SK-N-SH (cell line): ENCODE measurements around the gene CCR9. TPM values are rescaled to one million over a fixed set of nuclear protein-coding genes. Genes with fewer than 3 reads are reported as not detected.

Experiments used
- CTCF ChIA-PET: fragments of 300-600, 350-600 bp; formaldehyde crosslinking; extraction: SDS; loops from one replicate; lab custom pipeline; 2021; lab: Yijun Ruan, JAX
- POLR2A ChIA-PET: fragments of 350-600 bp; sonication (Branson Sonifier 250); formaldehyde crosslinking; extraction: SDS; loops from one replicate; lab custom pipeline; 2020; ENCODE audit warnings: antibody characterized with exemption, inconsistent platforms; lab: Yijun Ruan, JAX
- DNase-seq: peaks from one replicate; pipeline ENCODE4 v3.0.0; 2012
- H2AFZ ChIP-seq: fragments of 200-600 bp; sonication (generic); 2 replicates; pipeline ENCODE4 v1.8.1; 2016; ENCODE audit warnings: antibody characterized with exemption, mild to moderate bottlenecking, low read depth
- H3F3A ChIP-seq: fragments of 200-600 bp; sonication (generic); replicated peaks from 2 replicates; pipeline ENCODE3; 2016; ENCODE audit warnings: antibody characterized with exemption, mild to moderate bottlenecking; ENCODE audit not compliant: insufficient read depth
- H3K27ac ChIP-seq, 2 experiments: fragments of 200-500 bp in 1 of 2; fragments of 200-600 bp in 1 of 2; sonication (Bioruptor generic) in 1 of 2; sonication (generic), shearing (Covaris generic) in 1 of 2; 2 replicates each; pipeline versions ENCODE4 v1.5.1 to v1.6.1; 2014 to 2016; ENCODE audit warnings: low read depth in 2 of 2, inconsistent platforms in 1 of 2, low read length in 1 of 2, mild to moderate bottlenecking in 1 of 2, mixed read lengths in 1 of 2
- H3K27me3 ChIP-seq: fragments of 200-600 bp; sonication (generic), shearing (Covaris generic); 2 replicates; pipeline ENCODE4 v1.6.1; 2016; ENCODE audit warnings: mixed run types; ENCODE audit not compliant: insufficient read depth
- H3K36me3 ChIP-seq, 2 experiments: fragments of 200-500 bp in 1 of 2; fragments of 200-600 bp in 1 of 2; sonication (Bioruptor generic) in 1 of 2; sonication (generic) in 1 of 2; replicated peaks in 1 of 2; 2 replicates each; pipeline versions ENCODE3 to v1.5.1; 2014 to 2016; ENCODE audit warnings: low read length in 1 of 2, mild to moderate bottlenecking in 1 of 2; ENCODE audit not compliant: insufficient read depth in 2 of 2, control insufficient read depth in 1 of 2
- H3K4me1 ChIP-seq, 2 experiments: fragments of 200-500 bp in 1 of 2; fragments of 200-600 bp in 1 of 2; sonication (Bioruptor generic) in 1 of 2; sonication (generic), shearing (Covaris generic) in 1 of 2; 2 replicates each; pipeline versions ENCODE4 v1.5.1 to v1.6.1; 2014 to 2016; ENCODE audit warnings: low read depth in 1 of 2, low read length in 1 of 2, mixed run types in 1 of 2; ENCODE audit not compliant: insufficient read depth in 2 of 2, control insufficient read depth in 1 of 2
- H3K4me2 ChIP-seq: fragments of 200-600 bp; sonication (generic), shearing (Covaris generic); 2 replicates; pipeline ENCODE4 v1.6.1; 2017; ENCODE audit warnings: mixed run types
- H3K4me3 ChIP-seq, 2 experiments: fragments of 200-500 bp in 1 of 2; fragments of 200-600 bp in 1 of 2; sonication (Bioruptor generic) in 1 of 2; sonication (generic), shearing (Covaris generic) in 1 of 2; 2 replicates each; pipeline versions ENCODE4 v1.5.1 to v1.8.1; 2014 to 2016; ENCODE audit warnings: low read depth in 2 of 2, inconsistent platforms in 1 of 2, low read length in 1 of 2, mild to moderate bottlenecking in 1 of 2, mixed read lengths in 1 of 2, moderate library complexity in 1 of 2
- H3K79me2 ChIP-seq: fragments of 200-600 bp; sonication (generic); 2 replicates; pipeline ENCODE4 v1.8.1; 2017; ENCODE audit warnings: mild to moderate bottlenecking; ENCODE audit not compliant: insufficient read depth
- H3K9ac ChIP-seq: fragments of 200-600 bp; sonication (generic); 2 replicates; pipeline ENCODE4 v1.6.1; 2017; ENCODE audit warnings: mixed run types
- H3K9me2 ChIP-seq: fragments of 200-600 bp; sonication (generic); 2 replicates; pipeline ENCODE4 v1.6.1; 2017; ENCODE audit warnings: mixed run types
- H3K9me3 ChIP-seq: fragments of 200-600 bp; sonication (generic); 2 replicates; pipeline ENCODE4 v1.6.1; 2017; ENCODE audit warnings: mixed run types, mild to moderate bottlenecking, moderate library complexity
- H4K20me1 ChIP-seq: fragments of 200-600 bp; sonication (generic); 2 replicates; pipeline ENCODE4 v1.6.1; 2017; ENCODE audit warnings: mild to moderate bottlenecking, mixed run types; ENCODE audit not compliant: insufficient read depth
- CTCF ChIP-seq: fragments of 200-600 bp; sonication (generic); IDR thresholded peaks from 2 replicates; pipeline ENCODE4 v1.6.1; 2017; ENCODE audit warnings: antibody characterized with exemption, mild to moderate bottlenecking, moderate library complexity
- ELF1 ChIP-seq: IDR thresholded peaks from 2 replicates; pipeline ENCODE4 v1.4.0; 2012
- FOXM1 ChIP-seq: IDR thresholded peaks from 2 replicates; pipeline ENCODE4 v1.4.0; 2012; ENCODE audit warnings: low read depth, mild to moderate bottlenecking
- GATA2 ChIP-seq: sonication (generic); formaldehyde crosslinking; IDR thresholded peaks from 2 replicates; pipeline ENCODE4 v1.5.0; 2020; ENCODE audit warnings: mild to moderate bottlenecking, missing genetic modification reagents
- JUND ChIP-seq: IDR thresholded peaks from 2 replicates; pipeline ENCODE4 v1.4.0; 2012
- POLR2AphosphoS5 ChIP-seq: IDR thresholded peaks from 2 replicates; pipeline ENCODE4 v1.6.1; 2012; ENCODE audit warnings: low read depth, low read length
- RXRA ChIP-seq: IDR thresholded peaks from 2 replicates; pipeline ENCODE4 v1.4.0; 2012; ENCODE audit warnings: low read depth, mild to moderate bottlenecking, borderline replicate concordance
- SIN3A ChIP-seq: IDR thresholded peaks from 2 replicates; pipeline ENCODE4 v1.6.1; 2012; ENCODE audit warnings: low read depth, mild to moderate bottlenecking, low read length, moderate library complexity, borderline replicate concordance
- SMC3 ChIP-seq: IDR thresholded peaks from 2 replicates; pipeline ENCODE4 v1.6.1; 2012; ENCODE audit warnings: low read depth, low read length, improper control_type of control experiment
- TAF1 ChIP-seq: IDR thresholded peaks from 2 replicates; pipeline ENCODE4 v1.6.1; 2012; ENCODE audit warnings: low read depth, mild to moderate bottlenecking, low read length, moderate library complexity, borderline replicate concordance
- USF2 ChIP-seq: fragments of 150-350 bp; IDR thresholded peaks from 2 replicates; pipeline ENCODE4 v1.6.1; 2017; ENCODE audit warnings: antibody characterized with exemption, low read length, low read depth, borderline replicate concordance
- YY1 ChIP-seq: IDR thresholded peaks from 2 replicates; pipeline ENCODE4 v1.4.0; 2012; ENCODE audit warnings: low read depth, mild to moderate bottlenecking
- WGBS: methylation state at CpG from one replicate; pipeline ENCODE4 v1.1.6; 2017; ENCODE audit warnings: low lambda C conversion rate; 5-methylcytosine and 5-hydroxymethylcytosine counted together
- polyA plus RNA-seq, 3 experiments: library from polyadenylated mRNA; depleted of rRNA; stranded (reverse); fragments of >200 nt; gene quantifications; 2 replicates each; pipeline ENCODE4 v1.2.3, GENCODE V29; 2012

Gene CCR9
- polyA plus RNA-seq, 1 of the 3 experiments (the other 2 are of a cell fraction) = not detected

- peaks cover 0 to 6% of the 10 kb centered on the region in 2 experiments; a peak in 1 of 4 replicates for H3K4me1 ChIP-seq
- no peaks in the 10 kb centered on the region for H3F3A ChIP-seq
- ChIA-PET CTCF (interaction anchor here (1.5 to 1.7 kb wide), 2 partner anchors 65 to 205 kb away, joined by 4 to 5 read pairs; no protein-coding TSS in a partner anchor), POLR2A (no interaction called here)
- no peaks in the 10 kb centered on the region for H3K9me2 ChIP-seq
- no peaks in the 10 kb centered on the region; the same call in 1 of the 2 replicates for H3K27me3 ChIP-seq
- H3K9me3 ChIP-seq = no peaks in the 10 kb centered on the region
- H3K9ac ChIP-seq = no peak overlapping the region
- no peaks in the 10 kb centered on the region for H4K20me1 ChIP-seq
- no peaks in the 10 kb centered on the region for H3K36me3 ChIP-seq
- TF ChIP-seq FOXM1 (no peak), ELF1 (no peak), SIN3A (no peak), TAF1 (no peak), CTCF (no peak), POLR2AphosphoS5 (no peak), USF2 (no peak)
- DNase-seq = no peak
- no peaks in the 10 kb centered on the region for H3K79me2 ChIP-seq
- no peak overlapping the region for H3K4me2 ChIP-seq
- H3K27ac ChIP-seq = no peak overlapping the region
- H2AFZ ChIP-seq = no peak overlapping the region
- H3K4me3 ChIP-seq = no peak overlapping the region
- WGBS = 23% methylated on average over 4 of the region's 4 CpGs
Observed at GRCh38 chr3:45873638-45874037, 12.7 kb upstream of the CCR9 start.

GRCh38 chr3:45874677-45875346 is 11.5 kb upstream of the CCR9 start:
- H3K4me2 ChIP-seq = no peak overlapping the region
- H3K9me3 ChIP-seq = no peaks in the 10 kb centered on the region
- TF ChIP-seq GATA2 (CRISPR knock-in tag) = no peak
- no peak for TF ChIP-seq RXRA
- no peak for TF ChIP-seq YY1
- no peak for TF ChIP-seq SIN3A
- no peak for TF ChIP-seq SMC3
- TF ChIP-seq JUND = no peak
- ChIA-PET CTCF (interaction anchor here (1.7 kb wide), 1 partner anchor 204 kb away, joined by 5 read pairs; no protein-coding TSS in a partner anchor), POLR2A (no interaction called here)
- no peaks in the 10 kb centered on the region for H4K20me1 ChIP-seq
- no peaks in the 10 kb centered on the region for H3K36me3 ChIP-seq
- H3K27me3 ChIP-seq = no peaks in the 10 kb centered on the region; the same call in 1 of the 2 replicates
- no peaks in the 10 kb centered on the region for H3F3A ChIP-seq
- no peak for DNase-seq
- no peak overlapping the region for H2AFZ ChIP-seq
- no peaks in the 10 kb centered on the region for H3K79me2 ChIP-seq
- 43% methylated on average over 5 of the region's 5 CpGs for WGBS
- H3K9ac ChIP-seq = no peak overlapping the region
- no peak overlapping the region for H3K27ac ChIP-seq
- no peaks in the 10 kb centered on the region for H3K9me2 ChIP-seq
- no peak overlapping the region for H3K4me3 ChIP-seq
- peaks cover 0 to 5% of the 10 kb centered on the region in 2 experiments; a peak in 1 of 4 replicates for H3K4me1 ChIP-seq
